ENCODE measurements around the gene PTPRE.

Gene PTPRE

GRCh38 chr10:127908106-127908958 is 1.4 kb downstream of the PTPRE start:
- DNase-seq (ENCODE audit: low spot score): no peak

- no peak for DNase-seq (ENCODE audit: low spot score)
Observed at GRCh38 chr10:127908959-127909267, 2.0 kb downstream of the PTPRE start.

- no peak for DNase-seq (ENCODE audit: low spot score)
Observed at GRCh38 chr10:127909716-127910463, 3.0 kb downstream of the PTPRE start.

GRCh38 chr10:127910464-127910770 is 3.5 kb downstream of the PTPRE start:
- no peak for DNase-seq (ENCODE audit: low spot score)

- no peak for DNase-seq (ENCODE audit: low spot score)
Observed at GRCh38 chr10:127911218-127911866, 4.4 kb downstream of the PTPRE start.

- DNase-seq (ENCODE audit: low spot score): no peak
Observed at GRCh38 chr10:127911867-127912257, 5.0 kb downstream of the PTPRE start.

GRCh38 chr10:127912607-127913367 is 5.9 kb downstream of the PTPRE start:
- no peak for DNase-seq (ENCODE audit: low spot score)

- DNase-seq (ENCODE audit: low spot score): no peak
Observed at GRCh38 chr10:127913368-127913759, 6.5 kb downstream of the PTPRE start.

GRCh38 chr10:127915324-127915723 is 8.4 kb downstream of the PTPRE start:
- DNase-seq (ENCODE audit: low spot score): no peak

GRCh38 chr10:127916826-127917225 is 9.9 kb downstream of the PTPRE start:
- no peak for DNase-seq (ENCODE audit: low spot score)

- no peak for DNase-seq (ENCODE audit: low spot score)
Observed at GRCh38 chr10:127918572-127918971, 11.7 kb downstream of the PTPRE start.

- DNase-seq (ENCODE audit: low spot score): no peak
Observed at GRCh38 chr10:127919418-127920271, 12.7 kb downstream of the PTPRE start.

- DNase-seq (ENCODE audit: low spot score): no peak
Observed at GRCh38 chr10:127920306-127921074, 13.6 kb downstream of the PTPRE start.

- no peak for DNase-seq (ENCODE audit: low spot score)
Observed at GRCh38 chr10:127921075-127921752, 14.3 kb downstream of the PTPRE start.

GRCh38 chr10:127921753-127922145 is 14.8 kb downstream of the PTPRE start:
- DNase-seq (ENCODE audit: low spot score): no peak

GRCh38 chr10:127922206-127922605 is 15.3 kb downstream of the PTPRE start:
- no peak for DNase-seq (ENCODE audit: low spot score)

- no peak for DNase-seq (ENCODE audit: low spot score)
Observed at GRCh38 chr10:127922675-127923366, 15.9 kb downstream of the PTPRE start.

GRCh38 chr10:127923646-127924045 is 16.7 kb downstream of the PTPRE start:
- no peak for DNase-seq (ENCODE audit: low spot score)

- no peak for DNase-seq (ENCODE audit: low spot score)
Observed at GRCh38 chr10:127925471-127926207, 18.7 kb downstream of the PTPRE start.

All from CD4-positive, alpha-beta T cell treated with Interleukin-6 at 100 ng/mL for 8 hours (primary cell).